Midbrain (tissue), 1 donor: Measurements from ENCODE around the gene WWOX.

Experiments
- DNase-seq: peaks from one replicate; lab custom pipeline; 2025; lab: John Stamatoyannopoulos, UW

Gene WWOX

GRCh38 chr16:78300469-78300868 is 201.0 kb downstream of the WWOX start:
- no peak for DNase-seq

GRCh38 chr16:78303946-78304345 is 204.5 kb downstream of the WWOX start:
- no peak for DNase-seq

- DNase-seq = no peak
These were observed 206.9 kb downstream of the WWOX start for GRCh38 chr16:78306361-78306760.

- no peak for DNase-seq
These were observed 208.5 kb downstream of the WWOX start for GRCh38 chr16:78307824-78308528.

- no peak for DNase-seq
These were observed 210.3 kb downstream of the WWOX start for GRCh38 chr16:78309763-78310162.

- DNase-seq = no peak
These were observed 210.7 kb downstream of the WWOX start for GRCh38 chr16:78310196-78310595.

- DNase-seq = no peak
These were observed 211.6 kb downstream of the WWOX start for GRCh38 chr16:78310990-78311561.

GRCh38 chr16:78311831-78312230 is 212.4 kb downstream of the WWOX start:
- DNase-seq = no peak

- peak; percentile 14 for DNase-seq
These were observed 218.2 kb downstream of the WWOX start for GRCh38 chr16:78317564-78318240.

GRCh38 chr16:78321620-78322360 is 222.3 kb downstream of the WWOX start:
- no peak for DNase-seq

GRCh38 chr16:78323315-78323714 is 223.9 kb downstream of the WWOX start:
- no peak for DNase-seq

GRCh38 chr16:78324649-78325285 is 225.3 kb downstream of the WWOX start:
- DNase-seq = no peak

GRCh38 chr16:78325468-78326352 is 226.3 kb downstream of the WWOX start:
- DNase-seq = no peak

GRCh38 chr16:78326731-78327130 is 227.3 kb downstream of the WWOX start:
- no peak for DNase-seq

- DNase-seq = no peak
These were observed 232.3 kb downstream of the WWOX start for GRCh38 chr16:78331731-78332130.

GRCh38 chr16:78333808-78334207 is 234.4 kb downstream of the WWOX start:
- DNase-seq = no peak

GRCh38 chr16:78340590-78340989 is 241.1 kb downstream of the WWOX start:
- no peak for DNase-seq

GRCh38 chr16:78348068-78348467 is 248.6 kb downstream of the WWOX start:
- no peak for DNase-seq

- DNase-seq = no peak
These were observed 249.4 kb downstream of the WWOX start for GRCh38 chr16:78348886-78349285.

GRCh38 chr16:78352184-78352583 is 252.7 kb downstream of the WWOX start:
- no peak for DNase-seq

GRCh38 chr16:78353640-78354275 is 254.3 kb downstream of the WWOX start:
- DNase-seq = no peak
